Effector memory CD8-positive, alpha-beta T cell (primary cell): ENCODE data around the gene ABLIM2.
"Not testable (repeated sequence)": the region's sequence is repeated elsewhere in the genome, so short reads cannot be mapped to it uniquely, and the experiment has no call there.

Source experiments
- ATAC-seq: fragments of 150-1000 bp; cut with Tn5 transposase; replicated peaks from 2 replicates; pipeline ENCODE4 v1.10.0; 2021; ENCODE audit warnings: mild to moderate bottlenecking, moderate library complexity
- DNase-seq, 3 experiments: peaks; one replicate each; pipeline ENCODE4 v3.0.0; 2021
- H3K27ac Mint-ChIP-seq, 2 donors: one replicate each; pipeline ENCODE4 v1.8.0; 2022; ENCODE audit warnings: mild to moderate bottlenecking in 2 of 2, mixed read lengths in 2 of 2, moderate library complexity in 2 of 2
- H3K27me3 Mint-ChIP-seq, 2 donors: one replicate each; pipeline ENCODE4 v1.8.0; 2022; ENCODE audit warnings: mixed read lengths in 2 of 2
- H3K36me3 Mint-ChIP-seq: one replicate; pipeline ENCODE4 v1.8.0; 2022; ENCODE audit warnings: mild to moderate bottlenecking, moderate library complexity, mixed read lengths; ENCODE audit not compliant: insufficient read depth
- H3K4me1 Mint-ChIP-seq, 2 donors: one replicate each; pipeline ENCODE4 v1.8.0; 2022; ENCODE audit warnings: low read depth in 2 of 2, mixed read lengths in 2 of 2
- H3K4me3 Mint-ChIP-seq, 2 donors: one replicate each; pipeline ENCODE4 v1.8.0; 2022; ENCODE audit warnings: mild to moderate bottlenecking in 2 of 2, mixed read lengths in 2 of 2, moderate library complexity in 2 of 2
- H3K9me3 Mint-ChIP-seq, 2 donors: one replicate each; pipeline ENCODE4 v1.8.0; 2022; ENCODE audit warnings: mixed read lengths in 2 of 2

Gene ABLIM2

GRCh38 chr4:8143392-8144140, 15.0 kb downstream of the ABLIM2 start:
- H3K27me3 Mint-ChIP-seq = peaks cover 9 to 24% of the 10 kb centered on the region in 2 donors
- H3K9me3 Mint-ChIP-seq = no peaks in the 10 kb centered on the region
- no peak overlapping the region for H3K27ac Mint-ChIP-seq
- ATAC-seq (no peak), DNase-seq (no peak)
- H3K4me3 Mint-ChIP-seq = no peak overlapping the region
- no peaks in the 10 kb centered on the region for H3K36me3 Mint-ChIP-seq
- H3K4me1 Mint-ChIP-seq = peaks cover 0 to 3% of the 10 kb centered on the region in 2 donors

GRCh38 chr4:8142556-8142955, 16.1 kb downstream of the ABLIM2 start:
- Mint-ChIP-seq H3K27me3 (peaks cover 9 to 24% of the 10 kb centered on the region in 2 donors), H3K4me1 (peaks cover 0 to 3% of the 10 kb centered on the region in 2 donors)

GRCh38 chr4:8141935-8142334, 16.7 kb downstream of the ABLIM2 start:
- DNase-seq (no peak), ATAC-seq (no peak)
- Mint-ChIP-seq H3K27ac (no peak overlapping the region), H3K4me1 (peaks cover 0 to 3% of the 10 kb centered on the region in 2 donors), H3K9me3 (no peaks in the 10 kb centered on the region), H3K36me3 (no peaks in the 10 kb centered on the region), H3K27me3 (peaks cover 9 to 24% of the 10 kb centered on the region in 2 donors), H3K4me3 (no peak overlapping the region)

More at GRCh38 chr4:8142556-8142955, 16.1 kb downstream of the ABLIM2 start:
- no peak overlapping the region for H3K27ac Mint-ChIP-seq
- DNase-seq (no peak), ATAC-seq (no peak)
- no peaks in the 10 kb centered on the region for H3K9me3 Mint-ChIP-seq
- H3K36me3 Mint-ChIP-seq = no peaks in the 10 kb centered on the region
- H3K4me3 Mint-ChIP-seq = no peak overlapping the region

GRCh38 chr4:8140915-8141314, 17.7 kb downstream of the ABLIM2 start:
- H3K4me1 Mint-ChIP-seq = peaks cover 0 to 3% of the 10 kb centered on the region in 2 donors
- no peaks in the 10 kb centered on the region for H3K36me3 Mint-ChIP-seq
- H3K27me3 Mint-ChIP-seq = peaks cover 7 to 22% of the 10 kb centered on the region in 2 donors
- no peak overlapping the region for H3K4me3 Mint-ChIP-seq
- ATAC-seq = no peak
- no peak overlapping the region for H3K27ac Mint-ChIP-seq
- H3K9me3 Mint-ChIP-seq = no peaks in the 10 kb centered on the region
- DNase-seq = no peak

GRCh38 chr4:8139726-8140125, 18.9 kb downstream of the ABLIM2 start:
- not testable (repeated sequence) for H3K4me3 Mint-ChIP-seq, H3K4me1 Mint-ChIP-seq, H3K36me3 Mint-ChIP-seq, DNase-seq, H3K27ac Mint-ChIP-seq, H3K9me3 Mint-ChIP-seq, ATAC-seq
- H3K27me3 Mint-ChIP-seq = peaks cover 0 to 16% of the 10 kb centered on the region in 2 donors

GRCh38 chr4:8136972-8137710, 21.5 kb downstream of the ABLIM2 start:
- H3K36me3 Mint-ChIP-seq = no peaks in the 10 kb centered on the region
- no peak overlapping the region for H3K4me3 Mint-ChIP-seq
- H3K27ac Mint-ChIP-seq = no peak overlapping the region
- H3K27me3 Mint-ChIP-seq = peaks cover 18 to 20% of the 10 kb centered on the region in 2 donors
- no peaks in the 10 kb centered on the region for H3K9me3 Mint-ChIP-seq
- no peak for ATAC-seq
- H3K4me1 Mint-ChIP-seq = peaks cover 0 to 5% of the 10 kb centered on the region in 2 donors
- DNase-seq = no peak

GRCh38 chr4:8136529-8136928, 22.1 kb downstream of the ABLIM2 start:
- Mint-ChIP-seq H3K27me3 (peaks cover 18 to 19% of the 10 kb centered on the region in 2 donors), H3K4me1 (peaks cover 0 to 5% of the 10 kb centered on the region in 2 donors), H3K9me3 (no peaks in the 10 kb centered on the region), H3K27ac (no peak overlapping the region), H3K4me3 (no peak overlapping the region), H3K36me3 (no peaks in the 10 kb centered on the region)
- ATAC-seq = no peak
- DNase-seq = no peak

- Mint-ChIP-seq H3K27ac (no peak overlapping the region), H3K36me3 (no peaks in the 10 kb centered on the region)
- ATAC-seq = no peak
These were observed 22.9 kb downstream of the ABLIM2 start for GRCh38 chr4:8135666-8136065.

GRCh38 chr4:8133897-8134563, 24.6 kb downstream of the ABLIM2 start:
- ATAC-seq (no peak), DNase-seq (no peak)
- H3K9me3 Mint-ChIP-seq = no peaks in the 10 kb centered on the region
- no peaks in the 10 kb centered on the region for H3K36me3 Mint-ChIP-seq
- no peak overlapping the region for H3K4me3 Mint-ChIP-seq
- no peak overlapping the region for H3K27ac Mint-ChIP-seq
- peaks cover 0 to 6% of the 10 kb centered on the region in 2 donors for H3K4me1 Mint-ChIP-seq
- H3K27me3 Mint-ChIP-seq = peaks cover 18 to 19% of the 10 kb centered on the region in 2 donors

More at GRCh38 chr4:8135666-8136065, 22.9 kb downstream of the ABLIM2 start:
- Mint-ChIP-seq H3K27me3 (peaks cover 18 to 19% of the 10 kb centered on the region in 2 donors), H3K4me1 (peaks cover 0 to 6% of the 10 kb centered on the region in 2 donors), H3K4me3 (no peak overlapping the region), H3K9me3 (no peaks in the 10 kb centered on the region)
- no peak for DNase-seq

GRCh38 chr4:8132947-8133705, 25.5 kb downstream of the ABLIM2 start:
- H3K9me3 Mint-ChIP-seq = no peaks in the 10 kb centered on the region
- H3K4me3 Mint-ChIP-seq = no peak overlapping the region
- DNase-seq = no peak
- H3K4me1 Mint-ChIP-seq = peaks cover 0 to 6% of the 10 kb centered on the region in 2 donors
- ATAC-seq = no peak
- peaks cover 18 to 19% of the 10 kb centered on the region in 2 donors for H3K27me3 Mint-ChIP-seq
- H3K27ac Mint-ChIP-seq = no peak overlapping the region
- no peaks in the 10 kb centered on the region for H3K36me3 Mint-ChIP-seq

- ATAC-seq (no peak), DNase-seq (no peak)
- Mint-ChIP-seq H3K27me3 (peaks cover 18 to 19% of the 10 kb centered on the region in 2 donors), H3K36me3 (no peaks in the 10 kb centered on the region), H3K4me1 (peaks cover 0 to 6% of the 10 kb centered on the region in 2 donors), H3K9me3 (no peaks in the 10 kb centered on the region), H3K27ac (no peak overlapping the region), H3K4me3 (no peak overlapping the region)
These were observed 26.2 kb downstream of the ABLIM2 start for GRCh38 chr4:8132400-8132799.

- Mint-ChIP-seq H3K4me3 (no peak overlapping the region), H3K4me1 (peaks cover 0 to 6% of the 10 kb centered on the region in 2 donors), H3K9me3 (no peaks in the 10 kb centered on the region), H3K36me3 (no peaks in the 10 kb centered on the region), H3K27ac (no peak overlapping the region), H3K27me3 (peaks cover 18 to 19% of the 10 kb centered on the region in 2 donors)
- no peak for ATAC-seq
- no peak for DNase-seq
These were observed 26.8 kb downstream of the ABLIM2 start for GRCh38 chr4:8131826-8132225.

GRCh38 chr4:8131210-8131609, 27.4 kb downstream of the ABLIM2 start:
- ATAC-seq = no peak
- peaks cover 0 to 6% of the 10 kb centered on the region in 2 donors for H3K4me1 Mint-ChIP-seq
- no peak for DNase-seq
- H3K9me3 Mint-ChIP-seq = no peaks in the 10 kb centered on the region
- no peak overlapping the region for H3K4me3 Mint-ChIP-seq
- H3K27ac Mint-ChIP-seq = no peak overlapping the region
- H3K36me3 Mint-ChIP-seq = no peaks in the 10 kb centered on the region
- peaks cover 18 to 19% of the 10 kb centered on the region in 2 donors for H3K27me3 Mint-ChIP-seq
